NB4 (cell line): ENCODE data around the gene UNC5A.

ENCODE experiments used
- MYC ChIP-seq: IDR thresholded peaks from 2 replicates; pipeline ENCODE4 v1.6.1; 2011; ENCODE audit warnings: low read depth, low read length
- POLR2A ChIP-seq: IDR thresholded peaks from 2 replicates; pipeline ENCODE4 v1.6.1; 2011; ENCODE audit warnings: mild to moderate bottlenecking; ENCODE audit not compliant: insufficient read length; ENCODE audit errors: extremely low read depth
- TF ChIP-seq, protein P1 (sequence below): IDR thresholded peaks from one replicate; pipeline ENCODE4 v1.5.1; 2012; ENCODE audit warnings: low read depth, low read length
- TF ChIP-seq, protein P2 (sequence below): IDR thresholded peaks from 2 replicates; pipeline ENCODE4 v1.6.1; 2011; ENCODE audit warnings: low read depth, low read length

DNA sequence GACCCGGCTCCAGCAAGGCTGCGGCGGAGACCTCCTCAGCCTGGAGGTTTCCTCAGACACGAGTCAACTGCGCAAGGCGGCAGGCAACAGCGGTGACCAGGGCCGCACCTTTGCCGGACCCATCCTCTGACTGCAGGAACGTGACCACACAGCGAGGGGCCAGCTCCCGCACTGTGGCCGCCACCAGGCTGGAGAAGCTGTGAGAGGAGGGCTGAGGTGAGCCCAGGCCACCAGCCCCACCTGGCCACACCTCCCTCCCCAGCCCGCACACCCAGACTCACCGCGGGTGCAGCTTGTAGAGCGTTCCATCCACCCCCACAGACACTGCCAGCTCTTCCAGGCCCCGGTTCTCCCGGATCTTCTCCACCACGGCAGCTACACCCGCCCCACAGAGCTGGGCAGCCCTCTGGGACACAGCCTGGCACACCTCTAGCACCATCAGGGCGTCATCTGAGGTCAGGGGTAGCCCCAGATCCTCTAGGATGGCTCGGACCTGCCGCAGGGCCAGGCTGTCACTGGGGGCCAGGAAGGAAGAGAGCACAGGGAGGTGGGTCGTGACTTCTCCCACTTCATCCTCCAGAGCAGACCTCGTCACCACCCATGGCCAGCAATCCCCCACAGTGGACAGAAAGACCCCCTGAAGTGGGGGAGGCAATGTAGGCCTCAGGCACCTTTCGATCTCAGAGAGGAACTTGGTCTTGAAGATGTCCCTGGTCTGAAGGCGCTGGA lies 70.8 kb downstream of the UNC5A start:
- TF ChIP-seq, protein P1, sequence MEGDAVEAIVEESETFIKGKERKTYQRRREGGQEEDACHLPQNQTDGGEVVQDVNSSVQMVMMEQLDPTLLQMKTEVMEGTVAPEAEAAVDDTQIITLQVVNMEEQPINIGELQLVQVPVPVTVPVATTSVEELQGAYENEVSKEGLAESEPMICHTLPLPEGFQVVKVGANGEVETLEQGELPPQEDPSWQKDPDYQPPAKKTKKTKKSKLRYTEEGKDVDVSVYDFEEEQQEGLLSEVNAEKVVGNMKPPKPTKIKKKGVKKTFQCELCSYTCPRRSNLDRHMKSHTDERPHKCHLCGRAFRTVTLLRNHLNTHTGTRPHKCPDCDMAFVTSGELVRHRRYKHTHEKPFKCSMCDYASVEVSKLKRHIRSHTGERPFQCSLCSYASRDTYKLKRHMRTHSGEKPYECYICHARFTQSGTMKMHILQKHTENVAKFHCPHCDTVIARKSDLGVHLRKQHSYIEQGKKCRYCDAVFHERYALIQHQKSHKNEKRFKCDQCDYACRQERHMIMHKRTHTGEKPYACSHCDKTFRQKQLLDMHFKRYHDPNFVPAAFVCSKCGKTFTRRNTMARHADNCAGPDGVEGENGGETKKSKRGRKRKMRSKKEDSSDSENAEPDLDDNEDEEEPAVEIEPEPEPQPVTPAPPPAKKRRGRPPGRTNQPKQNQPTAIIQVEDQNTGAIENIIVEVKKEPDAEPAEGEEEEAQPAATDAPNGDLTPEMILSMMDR = no peak
- TF ChIP-seq POLR2A (no peak), MYC (no peak)
- TF ChIP-seq, protein P2, sequence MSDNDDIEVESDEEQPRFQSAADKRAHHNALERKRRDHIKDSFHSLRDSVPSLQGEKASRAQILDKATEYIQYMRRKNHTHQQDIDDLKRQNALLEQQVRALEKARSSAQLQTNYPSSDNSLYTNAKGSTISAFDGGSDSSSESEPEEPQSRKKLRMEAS = no peak
